GM21529 (cell line): ENCODE measurements around the gene CTSE.
"Not testable (repeated sequence)": the region's sequence is repeated elsewhere in the genome, so short reads cannot be mapped to it uniquely, and the experiment has no call there.

Source experiments
- ATAC-seq: cut with Tn5 transposase; IDR thresholded peaks from one replicate; pipeline ENCODE4 v1.9.1; 2021; ENCODE audit not compliant: unreplicated experiment

CTSE gene

DNA sequence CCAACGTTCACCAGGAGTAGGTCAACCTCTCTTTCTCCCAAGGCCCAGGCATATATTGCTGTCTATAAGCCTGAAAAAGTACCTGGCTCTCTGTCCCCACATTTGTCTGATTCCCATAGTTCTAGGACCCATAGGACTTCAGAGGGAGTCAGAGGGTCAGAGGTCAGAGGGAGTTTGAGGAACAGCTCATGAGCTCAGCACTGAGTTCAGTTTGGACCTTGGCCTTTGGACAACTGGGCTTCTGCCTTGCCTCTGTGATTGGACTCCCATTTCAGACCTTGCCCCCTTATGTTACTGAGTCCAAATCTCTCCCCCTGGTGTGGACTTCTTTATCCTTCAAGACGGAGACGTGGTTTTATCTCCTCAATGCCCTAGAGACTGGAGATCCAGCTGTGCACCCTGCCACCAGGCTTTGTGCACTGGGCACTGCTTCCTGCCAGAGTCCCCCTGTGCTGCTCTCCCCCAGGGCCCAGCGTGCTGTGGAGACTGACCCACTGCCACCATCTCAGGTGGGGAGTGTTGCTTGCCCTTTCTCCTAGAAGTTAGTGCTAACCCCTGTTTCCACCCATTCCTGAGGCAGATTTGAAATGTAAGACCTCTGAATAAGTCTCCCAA, 3.2 kb downstream of the CTSE start:
- no peak for ATAC-seq

DNA sequence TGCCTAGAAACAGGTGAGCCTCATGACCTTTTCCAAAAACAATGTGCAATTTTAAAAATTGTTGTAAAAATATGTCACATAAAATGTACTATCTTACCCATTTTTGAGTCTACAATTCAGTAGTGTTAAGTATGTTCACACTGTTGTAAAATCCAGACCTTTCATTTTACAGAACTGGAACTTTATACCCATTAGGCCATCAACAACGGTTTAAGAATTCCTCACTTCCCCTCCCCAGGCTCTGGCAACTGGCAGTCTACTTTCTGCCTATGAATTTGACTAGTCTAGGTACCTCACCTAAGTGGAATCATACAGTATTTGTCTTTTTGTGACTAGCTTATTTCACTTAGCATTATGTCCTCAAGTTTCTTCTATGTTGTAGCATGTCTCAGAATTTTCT, 8.6 kb downstream of the CTSE start:
- no peak for ATAC-seq

DNA sequence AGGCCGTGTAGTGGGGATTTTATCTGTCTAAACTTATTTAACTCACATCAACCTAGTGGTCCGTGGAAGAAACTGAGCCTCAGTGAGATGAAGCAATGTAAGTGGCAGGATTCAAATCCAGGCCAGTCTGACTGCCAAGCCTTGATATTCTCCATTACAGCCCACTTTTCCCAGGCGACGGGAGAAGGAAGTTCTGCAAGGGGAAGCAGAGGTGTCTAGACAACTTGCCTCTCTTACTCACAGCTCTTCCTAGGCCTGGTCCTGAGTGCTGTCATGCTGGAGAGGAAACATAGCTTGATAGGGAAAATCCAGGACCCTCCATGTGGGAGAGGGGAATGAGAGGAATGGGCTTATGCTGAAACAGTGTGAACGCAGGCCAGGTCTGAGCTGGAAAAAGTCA, 9.1 kb downstream of the CTSE start:
- ATAC-seq = no peak

DNA sequence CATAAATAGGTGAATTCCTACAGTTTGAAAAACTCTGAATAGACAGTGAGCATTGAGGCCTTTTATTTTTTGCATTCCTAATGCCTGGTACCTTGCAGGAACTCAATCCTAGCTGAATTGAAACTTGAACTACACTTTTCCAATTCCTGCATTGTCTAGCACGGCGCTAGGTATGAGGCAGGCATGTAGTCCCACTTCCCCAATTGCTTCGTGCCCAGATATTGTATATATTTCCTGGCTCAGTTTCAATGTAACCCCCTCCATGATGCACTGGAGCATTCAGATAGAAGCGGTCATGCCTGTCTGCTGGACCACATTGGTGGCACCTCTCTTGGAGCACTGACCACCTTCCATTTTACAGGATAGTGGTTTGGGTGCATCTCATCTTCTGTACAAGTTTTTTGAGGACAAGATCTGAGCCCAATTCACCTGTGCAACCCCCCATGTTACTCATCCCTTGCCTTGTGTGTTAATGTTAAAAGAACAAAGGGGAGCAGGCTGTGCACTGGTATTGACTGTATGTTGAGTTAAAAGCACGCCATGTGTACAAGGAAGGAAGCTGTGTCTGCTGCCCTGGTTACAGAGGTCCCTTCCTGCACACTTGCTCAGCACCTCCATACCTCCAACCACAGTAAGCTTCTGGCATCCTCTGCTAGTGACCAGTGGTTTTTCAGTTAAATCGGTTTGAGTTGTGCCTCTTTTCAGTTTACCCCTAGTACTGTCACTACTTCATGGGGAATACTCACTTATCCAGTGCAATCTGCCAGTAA, 10.5 kb downstream of the CTSE start:
- no peak for ATAC-seq

DNA sequence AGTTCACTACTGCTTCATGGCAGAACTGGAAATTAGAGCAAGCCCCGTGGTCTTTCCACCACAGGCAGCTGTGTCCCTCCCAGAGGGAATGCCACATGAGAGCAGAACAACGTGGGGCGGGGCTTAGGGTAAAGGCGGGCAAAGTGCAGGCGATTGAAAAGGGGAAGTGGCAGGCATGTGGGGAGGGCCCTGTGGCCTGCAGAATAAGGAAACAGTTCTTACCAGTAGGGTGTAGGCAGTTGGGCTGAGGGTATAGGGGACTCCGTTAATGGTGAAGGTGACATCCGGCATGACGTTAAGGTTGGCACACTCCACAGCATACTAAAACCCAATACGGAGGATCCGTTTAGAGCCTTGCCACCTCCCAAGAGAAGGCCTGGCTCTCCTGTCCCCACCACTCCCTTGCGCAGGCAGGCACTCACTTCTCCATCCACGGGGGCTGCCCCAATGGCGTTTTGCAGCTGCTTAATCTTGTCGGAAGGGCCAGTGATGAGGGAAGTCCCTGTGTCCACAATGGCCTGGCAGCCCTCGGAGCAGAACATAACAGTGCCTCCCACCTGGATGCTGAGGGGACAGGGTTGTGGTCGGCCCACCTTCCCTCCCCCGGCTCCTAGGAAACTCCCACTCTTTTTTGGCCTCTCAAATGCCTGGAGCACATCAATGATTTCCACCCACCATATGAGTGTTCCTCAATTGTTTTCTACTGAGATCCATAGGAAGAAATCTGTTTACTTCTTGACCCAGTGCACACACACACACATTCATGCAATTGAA, 11.4 kb downstream of the CTSE start:
- peak; percentile 96 for ATAC-seq

DNA sequence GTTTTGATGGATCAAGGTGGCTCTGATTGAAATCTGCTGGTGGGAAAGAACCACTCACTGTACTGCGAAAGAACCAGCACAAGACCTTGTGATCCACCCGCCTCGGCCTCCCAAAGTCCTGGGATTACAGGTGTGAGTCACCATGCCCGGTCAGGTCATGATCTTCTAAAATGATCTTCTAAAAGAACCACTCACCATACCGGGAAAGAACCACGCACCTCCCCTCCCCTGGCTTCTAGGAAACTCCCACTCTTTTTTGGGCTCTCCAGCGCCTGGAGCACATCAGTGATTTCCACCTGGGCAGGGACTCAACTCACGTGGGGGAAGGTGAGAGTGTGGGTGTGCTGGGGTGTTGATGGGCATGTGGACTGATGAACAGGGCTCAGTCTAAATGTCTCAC, 12.6 kb downstream of the CTSE start:
- ATAC-seq = no peak

DNA sequence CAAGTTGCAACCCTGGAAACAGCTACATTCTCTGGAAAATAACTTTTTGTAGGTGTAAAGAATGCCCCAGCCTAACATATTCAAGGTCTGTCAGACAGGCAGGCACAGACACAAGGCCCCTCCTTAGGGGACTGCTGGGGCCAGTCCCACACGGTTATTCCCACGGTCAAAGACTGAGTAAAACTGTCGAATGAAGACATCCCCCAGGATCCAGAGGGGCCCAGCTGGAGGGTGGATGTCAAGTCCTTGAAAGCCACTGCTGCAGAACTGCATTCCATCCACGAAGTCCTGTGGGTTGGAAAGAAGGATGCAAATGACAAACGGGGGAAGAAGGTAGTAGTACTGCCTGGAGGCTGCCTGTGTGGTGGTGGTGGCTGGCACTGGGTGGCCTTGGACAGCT, 13.6 kb downstream of the CTSE start:
- no peak for ATAC-seq

DNA sequence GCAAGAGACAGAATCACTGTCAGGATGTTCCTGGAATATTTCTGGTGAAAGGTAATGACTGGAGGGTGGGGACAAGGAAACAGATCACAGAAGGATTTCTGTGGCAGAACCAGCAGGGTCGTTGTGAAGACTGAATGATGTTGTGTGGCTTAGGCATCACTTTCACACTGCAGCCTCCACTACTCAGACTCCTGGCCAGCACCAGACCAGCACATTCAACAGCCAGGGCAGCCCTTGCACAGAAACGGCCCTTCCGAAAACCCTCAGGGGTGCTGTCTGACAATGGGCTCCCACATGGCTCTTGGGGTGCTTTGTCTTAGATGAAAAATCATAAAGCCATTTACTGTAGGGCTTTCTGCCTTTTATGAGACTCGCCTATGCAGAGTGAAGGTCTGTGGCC, 16.7 kb downstream of the CTSE start:
- ATAC-seq = no peak

DNA sequence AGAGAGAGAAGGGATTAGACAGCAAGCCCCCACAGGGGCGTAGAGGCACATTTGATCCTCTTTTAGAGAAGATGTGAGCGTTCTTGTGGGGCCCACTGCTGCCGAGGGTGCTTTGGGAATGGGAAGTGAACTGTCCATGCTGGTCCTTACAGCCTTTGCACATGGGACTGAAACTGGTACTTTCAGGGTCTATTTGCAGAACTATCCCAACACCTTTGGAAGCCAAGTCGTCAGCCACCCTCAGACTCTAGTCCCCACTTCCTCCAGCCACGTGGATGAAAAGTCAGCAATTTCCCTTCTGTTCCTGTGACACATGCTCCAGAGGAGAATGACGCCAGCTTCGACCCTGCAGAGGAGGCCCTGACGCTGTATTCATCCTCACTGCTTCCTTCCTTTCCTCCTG, 17.9 kb downstream of the CTSE start:
- no peak for ATAC-seq

DNA sequence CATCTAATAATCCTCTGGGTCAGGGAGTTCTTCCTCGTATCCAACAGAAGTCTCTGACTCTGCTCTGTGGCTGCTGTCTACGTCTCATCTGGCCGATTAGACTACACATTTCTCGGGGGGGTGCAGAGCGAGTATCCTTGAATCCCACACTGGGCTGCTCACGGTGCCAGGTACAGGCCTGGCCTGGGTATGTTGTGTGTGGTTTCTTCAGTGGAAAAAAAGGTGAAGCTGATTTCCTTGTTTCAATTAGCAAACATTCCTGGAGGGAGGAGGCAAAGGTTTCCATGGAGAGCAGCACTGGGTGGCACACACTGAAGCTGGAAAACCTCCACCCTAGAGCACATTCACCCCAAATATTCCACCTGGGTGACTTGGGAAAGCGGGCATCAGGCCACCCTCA, 18.5 kb downstream of the CTSE start:
- no peak for ATAC-seq

DNA sequence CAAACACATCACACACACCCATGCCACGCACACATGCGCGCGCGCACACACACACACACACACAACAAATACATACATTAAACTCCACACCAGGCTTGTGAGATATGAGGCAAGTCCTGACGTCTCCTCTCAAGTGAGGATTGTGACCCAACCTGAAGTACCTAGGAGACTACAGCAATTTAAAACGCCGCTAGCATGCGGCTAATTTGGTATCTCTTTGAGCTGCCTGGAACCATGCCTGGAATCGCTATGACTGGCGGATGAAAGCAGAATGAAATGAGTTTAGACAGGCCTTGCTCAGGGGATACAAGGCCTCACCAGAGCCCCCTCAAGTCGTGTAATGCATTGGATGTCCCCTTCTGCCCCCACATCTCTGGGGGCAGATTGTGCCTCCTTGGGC, 18.9 kb downstream of the CTSE start:
- ATAC-seq = no peak

DNA sequence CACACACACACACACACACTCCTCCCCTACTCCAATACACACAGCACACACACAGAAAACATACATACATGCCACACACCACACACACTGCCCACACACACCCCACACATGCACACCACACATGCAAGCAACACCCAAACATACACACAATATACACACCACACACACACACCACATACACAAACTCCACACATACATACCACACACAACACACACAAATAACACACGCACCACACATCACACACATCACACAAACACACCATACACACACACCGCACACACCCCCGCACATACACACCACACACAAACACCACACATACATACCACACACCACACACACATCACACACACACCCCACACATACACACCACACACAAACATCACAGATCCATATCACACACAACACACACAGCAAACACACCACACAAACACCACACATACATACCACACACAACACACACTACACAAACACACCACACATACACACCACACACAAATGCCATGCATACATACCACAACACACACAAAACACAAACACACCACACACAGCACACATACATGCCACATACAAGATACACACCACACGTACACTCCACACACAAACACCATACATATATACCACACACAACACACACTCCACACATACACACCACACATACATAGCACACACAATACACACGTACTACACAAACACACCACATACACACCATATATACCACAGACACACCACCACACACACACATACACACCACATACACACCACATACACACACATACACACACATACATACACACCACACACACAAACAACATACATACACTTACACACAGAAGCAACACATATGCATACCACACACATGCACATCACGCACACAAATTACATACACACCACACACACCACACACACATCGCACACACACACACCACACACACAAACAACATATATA, 19.6 kb downstream of the CTSE start:
- ATAC-seq = no peak

DNA sequence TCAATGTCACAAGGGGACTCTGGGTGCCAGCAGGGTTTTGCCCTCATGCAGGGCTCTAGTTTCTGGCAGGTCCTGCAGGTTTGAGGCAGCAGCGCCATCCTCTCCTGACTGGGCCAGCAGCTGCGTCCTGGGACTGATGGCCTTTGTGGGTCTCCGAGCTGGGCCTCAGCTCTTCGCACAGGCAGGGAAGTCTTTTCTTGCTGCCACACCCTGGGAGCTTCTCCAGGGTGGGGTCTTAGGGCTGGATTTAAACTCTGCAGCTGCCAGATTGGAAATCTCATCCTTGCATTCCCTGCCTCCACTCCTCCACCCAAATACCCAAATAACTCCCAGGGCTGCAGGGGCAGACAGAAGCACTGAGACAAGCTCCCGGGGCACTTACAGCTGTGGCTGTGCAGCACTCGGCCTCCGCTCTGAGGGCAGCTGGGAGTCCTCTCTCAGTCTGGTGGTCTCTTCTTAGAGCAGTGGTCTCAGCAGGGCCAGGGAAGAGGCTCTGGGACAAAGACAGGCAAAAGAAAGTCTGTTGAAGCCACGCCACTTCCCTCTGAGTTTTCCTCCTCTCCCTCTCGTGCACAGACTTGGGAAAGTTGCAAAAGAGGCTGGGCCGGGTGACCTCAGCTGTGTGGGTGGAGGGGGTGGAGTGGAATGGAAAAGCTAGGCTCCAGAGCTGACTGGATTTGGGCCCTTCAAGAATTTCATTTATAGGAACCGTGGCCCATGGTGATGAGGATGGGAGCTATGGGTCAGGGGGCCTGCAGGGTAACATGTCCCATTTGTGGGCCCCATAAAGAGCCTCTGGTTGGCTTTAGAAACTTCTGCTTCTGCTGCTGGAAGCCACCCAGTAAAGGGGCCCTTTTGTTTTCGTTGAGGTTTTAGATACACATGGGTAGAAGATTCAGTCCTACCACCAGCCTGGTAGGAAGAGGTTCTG, 20.6 kb downstream of the CTSE start, which contains the start of gene RAB7B:
Gene RAB7B, minus strand, starts transcription at position 525 of the 931 bp plus-strand sequence. CDS start 9,260 bp downstream, outside the sequence.
- no peak for ATAC-seq

DNA sequence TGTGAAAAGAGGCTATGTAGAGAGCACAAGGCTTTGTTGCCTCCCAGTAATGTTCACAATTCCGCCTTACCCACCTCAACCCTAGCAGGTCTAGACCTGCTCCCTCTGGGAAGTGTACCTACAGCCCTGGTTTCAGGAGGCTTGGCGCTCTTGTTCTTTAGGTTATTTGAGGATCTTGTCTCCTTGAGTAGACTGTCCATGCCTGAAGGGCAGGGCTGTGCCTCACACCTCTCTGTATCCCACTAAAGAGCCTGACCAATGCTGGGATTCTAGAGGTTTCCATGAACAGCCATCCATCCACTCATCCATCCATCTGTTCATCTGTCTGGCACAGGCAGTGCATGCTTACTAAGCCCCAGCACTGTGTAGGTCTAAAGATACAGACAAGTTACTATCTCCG, 21.5 kb downstream of the CTSE start:
- ATAC-seq = no peak

DNA sequence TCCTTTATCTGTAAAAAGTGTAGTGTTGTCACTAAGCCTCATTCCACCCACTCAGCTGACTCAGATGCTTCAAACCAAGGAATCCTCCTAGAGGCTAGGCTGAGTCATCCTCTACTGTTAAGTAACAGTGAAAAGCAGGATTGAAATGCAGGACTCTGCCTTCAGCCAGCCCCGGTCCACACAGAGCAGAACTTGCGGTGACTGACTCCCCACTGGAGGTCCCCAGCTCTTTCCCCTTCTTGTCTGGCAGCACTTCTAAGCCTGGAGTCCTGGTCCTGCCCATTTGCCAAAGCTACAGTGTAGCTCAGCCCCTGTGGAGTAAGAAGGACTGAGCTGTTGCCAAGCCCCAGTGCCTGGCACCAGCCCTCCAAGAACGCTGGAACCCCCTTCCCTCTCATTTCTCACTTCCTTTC, 22.2 kb downstream of the CTSE start:
- ATAC-seq = no peak

DNA sequence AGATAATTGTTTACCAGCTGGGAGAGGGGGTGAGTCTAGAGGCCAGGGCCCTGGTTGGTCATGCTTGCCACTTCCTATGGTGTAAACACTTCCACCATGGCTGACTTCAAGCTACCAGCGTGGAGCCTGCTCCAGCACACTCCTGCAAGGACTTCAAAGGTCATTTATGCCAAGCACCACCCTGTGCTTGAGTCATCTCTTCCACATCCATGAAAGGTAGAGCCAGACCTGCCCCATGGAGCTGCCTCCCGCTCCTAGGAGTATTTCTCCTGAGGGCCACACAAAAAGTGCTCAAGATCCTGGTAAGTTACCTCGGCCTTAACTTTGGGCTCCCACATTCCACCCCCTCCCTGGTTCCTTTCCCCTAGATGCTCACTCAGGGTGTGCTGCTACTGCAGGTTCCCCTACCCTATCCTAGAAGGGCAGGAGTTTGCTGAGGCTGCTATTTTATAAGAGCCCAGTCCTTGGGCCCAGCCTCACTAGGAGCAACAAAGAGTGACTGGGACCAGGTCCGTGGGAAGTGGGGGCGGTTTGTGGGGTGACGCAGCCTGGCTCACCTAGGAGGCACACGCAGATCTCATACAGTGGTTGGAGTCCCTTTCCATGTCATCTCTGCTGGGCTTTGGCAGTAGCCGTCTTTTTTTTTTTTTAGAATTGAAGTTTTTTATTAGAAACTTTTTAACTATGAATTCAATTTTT, 22.9 kb downstream of the CTSE start:
- no peak for ATAC-seq

DNA sequence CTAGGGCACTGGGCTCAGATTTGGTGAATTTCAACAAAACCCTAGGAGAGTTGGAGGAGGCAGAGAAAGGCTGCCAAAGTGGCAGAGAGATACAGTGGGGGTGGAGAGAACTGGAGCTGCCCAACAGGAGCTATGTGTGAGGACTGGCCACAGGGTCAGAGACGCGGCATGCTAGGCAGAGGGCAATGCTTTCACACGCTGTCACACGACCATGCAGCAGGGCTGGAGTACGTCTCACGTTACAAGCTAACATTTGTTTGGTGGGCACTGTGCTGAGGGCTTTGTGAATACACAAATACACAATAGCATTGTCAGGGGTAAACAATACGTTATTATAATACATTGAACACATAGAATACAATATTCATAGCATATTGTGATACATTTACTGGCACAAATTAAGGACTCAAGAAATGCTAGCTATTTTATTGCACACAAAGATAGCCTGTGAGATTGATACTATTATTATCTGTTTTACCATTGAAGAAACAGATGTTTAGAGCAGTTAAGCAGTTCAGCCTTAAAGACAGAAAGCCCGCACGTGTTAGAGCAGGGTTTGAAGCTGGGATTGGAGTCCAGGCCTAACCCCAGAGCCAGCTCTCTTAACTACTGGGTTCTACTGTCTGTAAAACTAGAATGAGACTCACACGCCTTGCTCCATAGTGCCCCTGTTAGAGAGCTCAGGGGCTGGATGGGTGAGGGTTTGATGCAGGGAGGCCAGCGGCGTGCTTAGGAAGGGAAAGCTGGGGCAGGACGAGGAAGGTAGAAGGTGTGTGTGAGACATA, 25.0 kb downstream of the CTSE start:
- ATAC-seq = no peak

DNA sequence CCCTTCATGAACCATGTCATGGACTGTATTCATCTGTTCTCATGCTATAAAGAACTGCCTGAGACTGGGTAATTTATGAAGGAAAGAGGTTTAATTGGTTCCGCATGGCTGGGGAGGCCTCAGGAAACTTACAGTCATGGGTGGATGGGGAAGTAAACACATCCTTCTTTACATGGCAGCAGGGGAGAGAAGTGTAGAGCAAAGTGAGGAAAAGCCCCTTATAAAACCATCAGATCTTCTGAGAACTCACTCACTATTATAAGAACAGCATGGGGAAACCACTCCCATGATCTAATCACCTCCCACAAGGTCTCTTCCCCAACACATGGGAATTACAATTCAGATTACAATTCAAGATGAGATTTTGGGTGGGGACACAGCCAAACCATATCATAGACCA, 27.1 kb downstream of the CTSE start:
- not testable (repeated sequence) for ATAC-seq
